Activated naive CD4-positive, alpha-beta T cell treated with Interleukin-2 at 50 U/mL for 16 hours (primary cell): Measurements from ENCODE around the gene RASL10B.
"Not testable (repeated sequence)": the region's sequence is repeated elsewhere in the genome, so short reads cannot be mapped to it uniquely, and the experiment has no call there.

Experiments used
- DNase-seq: peaks from one replicate; pipeline ENCODE4 v3.0.0-alpha.2; 2020

Gene RASL10B

GRCh38 chr17:35731239-35731916 lies at the start of gene RASL10B:
Gene RASL10B, plus strand, starts transcription at chr17:35731639. Its CDS starts 3,546 bp downstream, at chr17:35735185.
- DNase-seq: peak; percentile 61

GRCh38 chr17:35683591-35683990 lies 47.8 kb upstream of the RASL10B start:
- DNase-seq: no peak

GRCh38 chr17:35684055-35684802 lies 47.2 kb upstream of the RASL10B start:
- DNase-seq: no peak

GRCh38 chr17:35692512-35693210 lies 38.8 kb upstream of the RASL10B start:
- no peak for DNase-seq

- no peak for DNase-seq
Measured at GRCh38 chr17:35693662-35694061, 37.8 kb upstream of the RASL10B start.

GRCh38 chr17:35694906-35695305 lies 36.5 kb upstream of the RASL10B start:
- no peak for DNase-seq

GRCh38 chr17:35695613-35696012 lies 35.8 kb upstream of the RASL10B start:
- no peak for DNase-seq

- no peak for DNase-seq
Measured at GRCh38 chr17:35698800-35699199, 32.6 kb upstream of the RASL10B start.

- no peak for DNase-seq
Measured at GRCh38 chr17:35700150-35700549, 31.3 kb upstream of the RASL10B start.

GRCh38 chr17:35701491-35701890 lies 29.9 kb upstream of the RASL10B start:
- DNase-seq: no peak

- not testable (repeated sequence) for DNase-seq
Measured at GRCh38 chr17:35703308-35703707, 28.1 kb upstream of the RASL10B start.

- no peak for DNase-seq
Measured at GRCh38 chr17:35705230-35705629, 26.2 kb upstream of the RASL10B start.

GRCh38 chr17:35705705-35706104 lies 25.7 kb upstream of the RASL10B start:
- DNase-seq: no peak

- DNase-seq: no peak
Measured at GRCh38 chr17:35708149-35708548, 23.3 kb upstream of the RASL10B start.

GRCh38 chr17:35708951-35709350 lies 22.5 kb upstream of the RASL10B start:
- no peak for DNase-seq

- DNase-seq: no peak
Measured at GRCh38 chr17:35709874-35710273, 21.6 kb upstream of the RASL10B start.

- DNase-seq: no peak
Measured at GRCh38 chr17:35710950-35711349, 20.5 kb upstream of the RASL10B start.

GRCh38 chr17:35713069-35713728 lies 18.2 kb upstream of the RASL10B start:
- DNase-seq: no peak

GRCh38 chr17:35714988-35715387 lies 16.5 kb upstream of the RASL10B start:
- no peak for DNase-seq

GRCh38 chr17:35715416-35715815 lies 16.0 kb upstream of the RASL10B start:
- no peak for DNase-seq

- no peak for DNase-seq
Measured at GRCh38 chr17:35716173-35716572, 15.3 kb upstream of the RASL10B start.

GRCh38 chr17:35716897-35717465 lies 14.5 kb upstream of the RASL10B start:
- no peak for DNase-seq

- DNase-seq: no peak
Measured at GRCh38 chr17:35717475-35717874, 14.0 kb upstream of the RASL10B start.
